CD4-positive, alpha-beta memory T cell (primary cell): ENCODE data around the gene FRMD1. TPM values are rescaled to one million over a fixed set of nuclear protein-coding genes. Genes with fewer than 3 reads are reported as not detected.

Experiments used
- CTCF ChIA-PET: fragments of 350-600 bp; sonication (Branson Sonifier 250); formaldehyde crosslinking; loops from one replicate; lab custom pipeline; 2021; ENCODE audit warnings: inconsistent platforms; ENCODE audit not compliant: partially characterized antibody; lab: Charles Lee
- POLR2A ChIA-PET: fragments of 350-600 bp; sonication (Branson Sonifier 250); formaldehyde crosslinking; loops from one replicate; lab custom pipeline; 2021; ENCODE audit not compliant: partially characterized antibody; lab: Charles Lee
- DNase-seq, 5 donors: peaks; one replicate each; pipeline versions ENCODE4 v3.0.0 to v3.0.0-alpha.2; 2020 to 2022; ENCODE audit warnings: mixed read lengths in 1 of 5
- H3K27ac ChIP-seq: one replicate; pipeline ENCODE4 v1.7.0; 2013; ENCODE audit warnings: low read depth, low read length
- H3K27me3 ChIP-seq: 2 replicates; pipeline ENCODE4 v1.7.0; 2013; ENCODE audit warnings: mild to moderate bottlenecking, low read length, moderate library complexity; ENCODE audit not compliant: insufficient read depth
- H3K36me3 ChIP-seq: 2 replicates; pipeline ENCODE4 v1.7.0; 2013; ENCODE audit warnings: mild to moderate bottlenecking, low read length, moderate library complexity; ENCODE audit not compliant: insufficient read depth
- H3K4me1 ChIP-seq: 2 replicates; pipeline ENCODE4 v1.7.0; 2013; ENCODE audit warnings: mild to moderate bottlenecking, low read length, moderate library complexity; ENCODE audit not compliant: insufficient read depth
- H3K4me3 ChIP-seq, 2 donors: one replicate each; pipeline ENCODE4 v1.7.0; 2013; ENCODE audit warnings: low read length in 2 of 2, mild to moderate bottlenecking in 1 of 2
- H3K9me3 ChIP-seq, 2 donors: one replicate each; pipeline ENCODE4 v1.7.0; 2013; ENCODE audit warnings: low read length in 2 of 2, control low read depth in 1 of 2; ENCODE audit not compliant: control insufficient read depth in 1 of 2
- H3K27ac Mint-ChIP-seq, 7 donors: one replicate each; pipeline ENCODE4 v1.8.0; 2020 to 2021; ENCODE audit warnings: mixed read lengths in 7 of 7, mild to moderate bottlenecking in 6 of 7, inconsistent platforms in 3 of 7, moderate library complexity in 3 of 7
- H3K27me3 Mint-ChIP-seq, 2 donors: one replicate each; pipeline ENCODE4 v1.8.0; 2020 to 2021; ENCODE audit warnings: mixed read lengths in 2 of 2
- H3K36me3 Mint-ChIP-seq, 2 donors: one replicate each; pipeline ENCODE4 v1.8.0; 2020 to 2021; ENCODE audit warnings: mixed read lengths in 2 of 2, inconsistent platforms in 1 of 2, mild to moderate bottlenecking in 1 of 2
- H3K4me1 Mint-ChIP-seq, 4 donors: one replicate each; pipeline ENCODE4 v1.8.0; 2020 to 2021; ENCODE audit warnings: mixed read lengths in 4 of 4, mild to moderate bottlenecking in 1 of 4
- H3K4me3 Mint-ChIP-seq, 8 donors: one replicate each; pipeline ENCODE4 v1.8.0; 2020 to 2021; ENCODE audit warnings: mixed read lengths in 8 of 8, mild to moderate bottlenecking in 7 of 8, moderate library complexity in 6 of 8, inconsistent platforms in 3 of 8
- H3K9me3 Mint-ChIP-seq, 8 donors: one replicate each; pipeline ENCODE4 v1.8.0; 2020 to 2021; ENCODE audit warnings: mixed read lengths in 8 of 8, mild to moderate bottlenecking in 5 of 8, inconsistent platforms in 3 of 8, moderate library complexity in 1 of 8
- intact Hi-C: fragments of 100-400 bp; cut with micrococcal nuclease; formaldehyde crosslinking; loops from one replicate; pipeline ENCODE4 v1.15.1; 2023
- polyA plus RNA-seq, 2 donors: library from polyadenylated mRNA; unstranded; fragments of 300-500 nt; fragmentation: Illumina TruSeq; gene quantifications; one replicate each; pipeline ENCODE4 v1.2.3, GENCODE V29; 2021
- total RNA-seq, 2 experiments: library from RNA; stranded (reverse); gene quantifications; one replicate each; pipeline ENCODE4 v1.2.3, GENCODE V29; 2021

The FRMD1 gene
- total RNA-seq (not detected), polyA plus RNA-seq (not detected)

GRCh38 chr6:168078943-168079405 is at the start of gene FRMD1:
FRMD1 (minus strand) TSS chr6:168079212; CDS start chr6:168079094, 118 bp downstream.
- Mint-ChIP-seq H3K4me1 (no peaks in the 10 kb centered on the region), H3K4me3 (no peak within 1 kb of the TSS), H3K36me3 (no peaks in the 10 kb centered on the region), H3K9me3 (peaks cover 0 to 2% (median 0%) of the 10 kb centered on the region in 8 donors), H3K27me3 (no peaks in the 10 kb centered on the region), H3K27ac (no peak within 1 kb of the TSS)
- no peaks in the 10 kb centered on the region for H3K9me3 ChIP-seq
- no peak within 1 kb of the TSS for H3K27ac ChIP-seq
- no peak within 1 kb of the TSS for H3K4me3 ChIP-seq
- H3K27me3 ChIP-seq: no peaks in the 10 kb centered on the region
- intact Hi-C loops: no loop called here
- ChIA-PET CTCF (no interaction called here), POLR2A (no interaction called here)
- no peak for DNase-seq
- no peaks in the 10 kb centered on the region for H3K4me1 ChIP-seq
- H3K36me3 ChIP-seq: no peaks in the 10 kb centered on the region

- Histone ChIP-seq H3K27me3 (no peaks in the 10 kb centered on the region), H3K36me3 (no peaks in the 10 kb centered on the region), H3K4me1 (no peaks in the 10 kb centered on the region), H3K4me3 (no peak overlapping the region), H3K9me3 (no peaks in the 10 kb centered on the region), H3K27ac (no peak overlapping the region)
- H3K4me3 Mint-ChIP-seq: no peak overlapping the region
- CTCF ChIA-PET: no interaction called here
- intact Hi-C loops: no loop called here
- POLR2A ChIA-PET: no interaction called here
- DNase-seq: no peak
- no peak overlapping the region for H3K27ac Mint-ChIP-seq
- H3K36me3 Mint-ChIP-seq: no peaks in the 10 kb centered on the region
- H3K4me1 Mint-ChIP-seq: no peaks in the 10 kb centered on the region
- H3K9me3 Mint-ChIP-seq: no peaks in the 10 kb centered on the region
- H3K27me3 Mint-ChIP-seq: peaks cover 12 to 13% of the 10 kb centered on the region in 2 donors
Measured at GRCh38 chr6:168128006-168128630, 49.1 kb upstream of the FRMD1 start.

- H3K36me3 Mint-ChIP-seq: no peaks in the 10 kb centered on the region
- H3K4me1 ChIP-seq: no peaks in the 10 kb centered on the region
- H3K4me3 Mint-ChIP-seq: no peak overlapping the region
- no peak overlapping the region for H3K27ac Mint-ChIP-seq
- H3K36me3 ChIP-seq: no peaks in the 10 kb centered on the region
- POLR2A ChIA-PET: no interaction called here
- H3K9me3 ChIP-seq: no peaks in the 10 kb centered on the region
- H3K27ac ChIP-seq: no peak overlapping the region
- DNase-seq: no peak
- CTCF ChIA-PET: no interaction called here
- intact Hi-C loops: no loop called here
- H3K27me3 Mint-ChIP-seq: peaks cover 10 to 18% of the 10 kb centered on the region in 2 donors
- no peaks in the 10 kb centered on the region for H3K27me3 ChIP-seq
- H3K9me3 Mint-ChIP-seq: no peaks in the 10 kb centered on the region
- no peak overlapping the region for H3K4me3 ChIP-seq
- H3K4me1 Mint-ChIP-seq: no peaks in the 10 kb centered on the region
Measured at GRCh38 chr6:168127384-168127868, 48.4 kb upstream of the FRMD1 start.

DNA sequence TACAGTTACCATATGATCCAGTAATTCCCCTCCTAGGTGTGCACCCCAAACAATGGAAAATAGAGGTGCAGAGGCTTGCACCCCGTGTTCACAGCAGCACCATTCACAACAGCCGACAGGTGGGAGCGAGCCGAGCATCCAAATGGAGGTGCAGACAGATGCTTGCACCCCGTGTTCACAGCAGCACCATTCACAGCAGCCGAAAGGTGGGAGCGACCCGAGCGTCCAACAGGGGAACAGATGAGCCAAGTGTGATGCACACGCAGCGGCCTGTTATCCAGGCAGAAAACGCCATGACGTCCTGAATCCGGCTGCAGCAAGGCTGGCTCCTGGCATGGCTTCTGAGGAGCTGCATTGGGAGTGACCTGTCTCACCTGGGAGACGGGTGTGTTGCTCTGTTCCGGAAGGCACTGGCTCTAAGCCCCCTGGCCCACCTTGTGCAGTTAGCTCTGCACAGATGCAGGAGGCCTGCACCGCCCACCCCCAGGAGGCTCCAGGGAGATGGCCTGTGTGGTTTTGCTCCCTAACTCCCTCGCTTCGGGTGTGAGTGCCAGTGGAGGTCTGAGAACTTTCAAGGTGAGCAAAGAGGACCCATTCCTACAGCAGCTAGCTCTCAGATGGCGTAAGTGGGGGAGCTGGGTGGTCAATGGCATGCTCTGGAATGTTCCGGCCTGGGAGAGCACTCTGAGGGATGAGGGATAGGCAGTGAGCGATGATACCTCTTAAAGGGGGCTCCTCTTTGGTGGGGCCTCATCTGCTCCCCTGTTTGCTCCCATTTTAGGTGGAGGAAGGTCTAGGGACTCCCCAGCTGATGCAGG is 47.8 kb upstream of the FRMD1 start:
- intact Hi-C loops: no loop called here
- H3K27ac Mint-ChIP-seq: no peak overlapping the region
- no peaks in the 10 kb centered on the region for H3K4me1 Mint-ChIP-seq
- POLR2A ChIA-PET: no interaction called here
- H3K9me3 Mint-ChIP-seq: peaks cover 0 to 2% (median 0%) of the 10 kb centered on the region in 8 donors
- Histone ChIP-seq H3K4me1 (no peaks in the 10 kb centered on the region), H3K36me3 (no peaks in the 10 kb centered on the region), H3K27ac (no peak overlapping the region), H3K27me3 (no peaks in the 10 kb centered on the region), H3K4me3 (no peak overlapping the region), H3K9me3 (no peaks in the 10 kb centered on the region)
- no peak overlapping the region for H3K4me3 Mint-ChIP-seq
- H3K36me3 Mint-ChIP-seq: no peaks in the 10 kb centered on the region
- H3K27me3 Mint-ChIP-seq: peaks cover 4 to 12% of the 10 kb centered on the region in 2 donors
- no peak for DNase-seq
- CTCF ChIA-PET: no interaction called here

- peaks cover 3 to 7% of the 10 kb centered on the region in 2 donors for H3K27me3 Mint-ChIP-seq
- H3K27ac Mint-ChIP-seq: no peak overlapping the region
- H3K27ac ChIP-seq: no peak overlapping the region
- H3K4me3 ChIP-seq: no peak overlapping the region
- H3K4me1 Mint-ChIP-seq: no peaks in the 10 kb centered on the region
- intact Hi-C loops: no loop called here
- H3K9me3 ChIP-seq: no peaks in the 10 kb centered on the region
- peaks cover 0 to 2% (median 0%) of the 10 kb centered on the region in 8 donors for H3K9me3 Mint-ChIP-seq
- no peaks in the 10 kb centered on the region for H3K36me3 ChIP-seq
- H3K27me3 ChIP-seq: no peaks in the 10 kb centered on the region
- H3K4me3 Mint-ChIP-seq: no peak overlapping the region
- ChIA-PET POLR2A (no interaction called here), CTCF (no interaction called here)
- no peaks in the 10 kb centered on the region for H3K4me1 ChIP-seq
- DNase-seq: no peak
- no peaks in the 10 kb centered on the region for H3K36me3 Mint-ChIP-seq
Measured at GRCh38 chr6:168125429-168126001, 46.5 kb upstream of the FRMD1 start.

DNA sequence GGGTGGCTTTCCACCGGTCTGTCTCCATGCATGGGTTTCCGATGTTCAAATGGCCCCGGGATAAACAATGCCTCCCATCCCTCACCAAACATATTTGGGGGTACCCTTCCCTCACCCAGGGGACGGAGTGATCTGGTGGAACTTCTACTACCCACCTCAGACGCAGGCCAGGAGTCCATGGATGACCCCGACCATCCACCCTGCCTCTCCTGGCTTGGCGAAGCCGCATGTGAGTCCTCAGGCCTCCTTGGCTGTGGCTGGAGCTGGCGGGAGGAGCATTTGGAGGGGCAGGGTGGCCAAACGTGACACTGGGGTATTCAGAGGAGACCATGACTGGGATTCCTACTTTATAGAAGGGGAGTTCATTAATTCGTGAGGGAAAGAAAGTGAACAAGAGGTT is 45.9 kb upstream of the FRMD1 start:
- intact Hi-C loops: no loop called here
- H3K27ac ChIP-seq: no peak overlapping the region
- Mint-ChIP-seq H3K9me3 (peaks cover 0 to 2% (median 0%) of the 10 kb centered on the region in 8 donors), H3K27me3 (peaks cover 3 to 7% of the 10 kb centered on the region in 2 donors), H3K27ac (no peak overlapping the region), H3K4me3 (no peak overlapping the region), H3K4me1 (no peaks in the 10 kb centered on the region), H3K36me3 (no peaks in the 10 kb centered on the region)
- H3K4me1 ChIP-seq: no peaks in the 10 kb centered on the region
- no peaks in the 10 kb centered on the region for H3K27me3 ChIP-seq
- ChIA-PET POLR2A (no interaction called here), CTCF (no interaction called here)
- no peaks in the 10 kb centered on the region for H3K9me3 ChIP-seq
- no peak overlapping the region for H3K4me3 ChIP-seq
- H3K36me3 ChIP-seq: no peaks in the 10 kb centered on the region
- DNase-seq: no peak

DNA sequence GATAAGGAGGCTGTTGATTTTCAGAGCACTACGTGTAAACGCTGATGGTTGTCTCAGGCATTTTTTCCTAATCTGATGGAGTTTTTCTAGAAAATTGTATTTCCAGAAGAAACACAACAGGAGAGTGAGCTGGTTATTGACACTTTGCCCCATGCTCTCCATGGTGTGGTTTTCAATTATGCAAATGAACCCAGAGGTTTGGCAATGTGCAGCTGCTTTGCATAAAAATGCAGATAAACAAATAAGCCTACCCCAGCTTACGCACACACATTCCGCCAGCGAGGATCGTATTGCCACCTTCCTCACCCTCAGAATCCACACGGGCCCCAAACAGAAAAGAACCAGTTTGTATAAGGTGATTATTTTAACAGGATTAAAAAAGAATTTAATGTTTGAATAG is 45.1 kb upstream of the FRMD1 start:
- DNase-seq: no peak
- Mint-ChIP-seq H3K4me3 (no peak overlapping the region), H3K27me3 (peaks cover 3 to 7% of the 10 kb centered on the region in 2 donors), H3K36me3 (no peaks in the 10 kb centered on the region), H3K4me1 (no peaks in the 10 kb centered on the region), H3K9me3 (peaks cover 0 to 2% (median 0%) of the 10 kb centered on the region in 8 donors), H3K27ac (no peak overlapping the region)
- Histone ChIP-seq H3K27ac (no peak overlapping the region), H3K4me1 (no peaks in the 10 kb centered on the region), H3K4me3 (no peak overlapping the region), H3K27me3 (no peaks in the 10 kb centered on the region), H3K36me3 (no peaks in the 10 kb centered on the region), H3K9me3 (no peaks in the 10 kb centered on the region)
- POLR2A ChIA-PET: no interaction called here
- CTCF ChIA-PET: no interaction called here
- intact Hi-C loops: no loop called here
